ENCODE measurements around the gene PPP4R4.
"Not testable (repeated sequence)": the region's sequence is repeated elsewhere in the genome, so short reads cannot be mapped to it uniquely, and the experiment has no call there.

The PPP4R4 gene

DNA sequence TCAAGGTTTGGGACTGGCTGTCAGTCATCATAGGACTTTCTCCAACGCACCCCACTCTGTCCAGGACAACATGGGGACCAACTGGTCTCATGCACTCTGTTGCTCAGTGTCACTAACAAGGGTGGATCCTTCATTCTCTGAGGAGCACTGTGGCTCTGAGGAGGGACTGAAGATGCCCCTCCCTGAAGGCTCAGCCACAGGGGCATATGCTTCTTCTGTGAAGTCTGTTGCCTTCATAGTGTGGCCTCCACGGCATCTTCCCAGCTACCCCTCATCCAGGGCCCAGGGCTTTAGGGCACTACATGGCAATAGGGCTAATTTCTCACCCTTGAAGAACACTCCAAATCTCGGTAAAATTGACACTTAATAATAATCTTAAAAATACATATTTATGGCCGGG, 30.4 kb upstream of the PPP4R4 start:
- no peak for DNase-seq (ENCODE audit: low read depth)

- DNase-seq (ENCODE audit: low read depth): no peak
Observed at GRCh38 chr14:94144765-94145164, 29.4 kb upstream of the PPP4R4 start.

DNA sequence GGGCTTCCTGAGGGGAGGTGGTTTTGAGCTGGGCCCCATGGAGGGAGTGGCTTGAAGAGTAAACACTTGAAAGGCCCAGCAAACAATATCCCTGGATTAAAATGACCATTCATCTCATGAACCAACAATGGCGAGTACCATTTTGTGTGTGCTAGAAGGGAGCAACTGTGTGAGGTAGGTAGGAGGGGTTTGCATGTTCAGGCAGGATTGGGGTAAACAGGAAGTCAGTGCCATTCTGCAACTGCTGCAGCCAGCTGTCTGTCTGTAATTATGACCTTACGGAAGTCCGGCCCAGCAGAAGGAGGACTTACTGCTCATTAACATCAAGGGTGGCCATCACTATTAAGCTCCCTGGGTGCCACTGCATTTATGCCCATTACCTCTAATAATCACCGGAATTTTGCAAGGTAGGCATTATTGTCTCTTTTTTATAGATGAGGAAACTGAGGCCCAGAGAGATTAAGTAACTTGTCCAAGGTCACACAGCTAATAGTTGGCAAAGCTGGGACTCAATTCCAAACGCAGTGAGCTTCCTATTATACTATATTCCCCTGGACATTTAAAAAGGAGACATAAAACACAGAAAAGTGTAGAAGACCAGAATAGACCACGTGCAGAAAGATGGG, 28.1 kb upstream of the PPP4R4 start:
- no peak for DNase-seq (ENCODE audit: low read depth)

DNA sequence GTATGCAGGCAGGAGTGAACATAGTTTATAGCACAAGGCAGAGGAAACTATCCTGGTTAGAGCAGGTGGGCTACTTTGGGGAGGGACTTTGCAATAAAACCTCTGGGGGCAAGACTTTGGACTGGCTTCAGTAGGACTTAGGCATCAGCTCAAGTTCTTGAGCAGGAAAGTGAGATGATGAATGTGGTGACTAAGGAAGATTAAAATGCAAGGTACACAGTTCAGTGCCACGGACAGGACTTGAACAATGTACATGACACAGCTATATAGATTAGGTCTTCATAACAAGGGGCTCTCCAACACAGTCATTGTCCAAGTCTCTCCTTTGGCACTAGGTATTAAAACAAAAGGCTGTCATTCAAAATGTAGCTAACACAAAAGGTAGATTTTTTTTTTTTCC, 21.4 kb upstream of the PPP4R4 start:
- DNase-seq (ENCODE audit: low read depth): no peak

- DNase-seq (ENCODE audit: low read depth): no peak
Observed at GRCh38 chr14:94153750-94154342, 20.3 kb upstream of the PPP4R4 start.

DNA sequence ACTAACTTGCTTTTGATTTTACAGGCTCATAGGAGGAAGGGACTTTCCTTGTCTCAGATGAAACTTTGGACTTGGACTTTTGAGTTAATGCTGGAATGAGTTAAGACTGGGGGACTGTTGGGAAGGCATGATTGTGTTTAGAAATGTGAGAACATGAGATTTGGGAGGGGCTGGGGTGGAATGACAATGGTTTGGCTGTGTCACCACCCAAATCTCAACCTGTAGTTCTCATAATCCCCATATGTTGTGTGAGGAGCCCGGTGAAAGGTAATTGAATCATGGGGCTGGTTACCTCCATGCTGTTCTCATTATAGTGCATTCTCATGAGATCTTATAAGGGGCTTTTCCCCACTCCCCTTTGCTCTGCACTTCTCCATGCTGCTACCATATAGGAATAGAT, 18.0 kb upstream of the PPP4R4 start:
- DNase-seq (ENCODE audit: low read depth): not testable (repeated sequence)

- DNase-seq (ENCODE audit: low read depth): no peak
Observed at GRCh38 chr14:94157197-94157596, 16.9 kb upstream of the PPP4R4 start.

GRCh38 chr14:94158239-94158883, 15.8 kb upstream of the PPP4R4 start:
- DNase-seq (ENCODE audit: low read depth): no peak

DNA sequence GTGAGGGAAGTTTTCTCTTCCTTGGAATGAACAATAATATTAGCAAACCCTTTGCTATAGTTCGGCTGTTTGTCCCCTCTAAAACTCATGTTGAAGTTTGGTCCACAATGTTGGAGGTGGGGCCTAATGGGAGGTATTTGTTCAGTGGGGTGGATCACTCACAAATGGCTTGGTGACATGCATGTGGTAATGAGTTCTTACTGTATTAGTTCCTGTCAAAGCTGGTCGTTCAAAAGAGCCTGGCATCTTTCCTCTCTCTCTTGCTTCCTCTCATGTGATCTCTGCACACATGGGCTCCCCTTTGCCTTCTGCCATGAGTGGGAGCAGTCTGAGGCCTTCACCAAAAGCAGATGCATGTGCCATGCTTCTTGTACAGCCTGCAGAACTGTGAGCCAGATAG, 13.1 kb upstream of the PPP4R4 start:
- DNase-seq (ENCODE audit: low read depth): no peak

DNA sequence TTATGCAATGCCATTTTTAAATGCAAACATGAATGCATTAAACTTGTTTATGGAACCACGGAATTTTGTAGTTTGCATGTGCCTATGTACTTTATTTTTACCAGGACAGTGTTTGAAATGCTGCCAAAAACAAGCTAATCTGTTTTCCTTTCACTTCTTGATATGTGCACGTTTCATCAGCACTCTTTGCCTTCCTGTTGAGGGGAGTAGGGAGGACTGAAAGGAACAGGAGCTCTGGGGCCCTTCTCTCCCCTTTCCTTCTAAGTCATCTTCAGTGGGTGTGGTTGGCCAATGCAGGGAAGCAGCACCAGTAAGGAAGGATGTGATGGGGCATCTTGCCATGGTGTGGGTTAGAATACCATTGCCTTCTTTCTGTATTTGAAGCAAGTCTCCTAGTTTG, 12.1 kb upstream of the PPP4R4 start:
- no peak for DNase-seq (ENCODE audit: low read depth)

GRCh38 chr14:94162466-94162865, 11.7 kb upstream of the PPP4R4 start:
- no peak for DNase-seq (ENCODE audit: low read depth)

DNA sequence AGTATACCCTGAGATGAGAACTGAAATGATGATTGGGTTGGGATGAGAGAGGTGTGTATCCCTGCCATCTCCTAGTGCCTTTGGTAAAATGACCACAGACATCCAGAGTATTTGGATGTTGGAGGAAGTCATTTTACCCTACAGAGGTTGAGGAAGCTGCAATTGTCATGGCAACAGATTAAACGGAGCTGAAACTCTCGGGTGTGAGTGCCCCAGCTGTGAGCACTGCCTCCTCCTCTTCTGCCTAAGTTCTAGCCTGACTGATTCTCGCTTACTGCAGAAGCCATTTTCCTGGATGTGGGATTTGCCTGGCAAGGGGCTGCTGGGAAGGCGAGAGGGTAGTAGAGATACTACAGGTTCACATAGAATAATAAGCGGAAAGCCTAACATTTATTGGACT, 10.3 kb upstream of the PPP4R4 start:
- no peak for DNase-seq (ENCODE audit: low read depth)

DNA sequence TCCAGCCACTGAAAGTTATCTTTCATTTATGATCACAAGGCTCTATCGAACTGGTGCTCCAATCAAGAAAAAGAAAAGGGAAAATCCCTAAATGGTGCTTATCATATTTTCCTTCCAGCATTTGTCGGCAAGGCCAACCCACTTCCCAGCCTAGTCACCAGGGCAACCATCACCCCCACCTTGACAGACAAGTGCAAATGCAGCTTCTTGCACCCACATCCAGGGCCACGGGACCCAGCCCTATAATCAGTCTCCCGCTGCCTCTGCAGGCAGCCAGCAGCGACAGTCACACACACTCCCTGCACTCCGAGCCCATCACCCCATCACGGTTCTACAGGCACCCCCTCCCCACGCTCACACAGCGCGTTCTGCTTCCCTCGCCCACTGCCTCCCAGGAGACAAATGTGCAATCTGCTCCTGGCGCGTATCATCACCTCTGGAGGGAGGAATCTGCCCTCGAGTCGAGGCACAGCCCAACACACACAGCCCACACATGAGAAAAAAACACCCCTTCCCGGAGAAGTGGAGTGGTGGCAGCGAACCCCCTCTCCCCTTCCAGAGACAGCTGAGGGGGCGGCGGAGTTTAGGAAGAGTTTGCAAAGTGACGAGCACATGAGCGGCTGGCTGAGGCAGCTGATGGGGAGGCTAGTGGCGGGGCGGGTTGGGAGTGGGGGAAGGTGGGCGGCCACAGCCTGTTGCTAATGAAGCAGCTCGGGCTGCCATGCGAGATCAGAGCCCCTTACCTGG, 9.3 kb upstream of the PPP4R4 start:
- DNase-seq (ENCODE audit: low read depth): no peak

GRCh38 chr14:94165744-94166143, 8.4 kb upstream of the PPP4R4 start:
- no peak for DNase-seq (ENCODE audit: low read depth)

DNA sequence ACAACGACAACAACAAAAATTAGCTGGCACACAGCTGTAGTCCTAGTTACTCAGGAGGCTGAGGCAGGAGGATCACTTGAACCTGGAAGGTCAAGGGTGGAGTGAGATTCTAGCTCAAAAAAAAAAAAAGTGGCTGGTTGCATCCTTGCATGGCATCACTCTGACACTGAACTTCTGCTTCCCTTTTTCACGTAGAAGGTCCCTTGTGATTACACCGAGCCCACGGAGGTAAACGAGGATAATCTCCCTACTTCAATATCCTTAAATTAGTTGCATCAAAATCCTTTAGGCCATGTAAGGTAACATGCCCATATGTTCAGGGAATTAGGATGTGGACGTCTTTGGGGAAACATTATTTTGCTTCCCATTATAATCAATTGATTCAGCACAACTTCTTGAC, 4.0 kb upstream of the PPP4R4 start:
- no peak for DNase-seq (ENCODE audit: low read depth)

GRCh38 chr14:94171208-94171607, 2.9 kb upstream of the PPP4R4 start:
- no peak for DNase-seq (ENCODE audit: low read depth)

- DNase-seq (ENCODE audit: low read depth): no peak
Observed at GRCh38 chr14:94172545-94172944, 1.6 kb upstream of the PPP4R4 start.

DNA sequence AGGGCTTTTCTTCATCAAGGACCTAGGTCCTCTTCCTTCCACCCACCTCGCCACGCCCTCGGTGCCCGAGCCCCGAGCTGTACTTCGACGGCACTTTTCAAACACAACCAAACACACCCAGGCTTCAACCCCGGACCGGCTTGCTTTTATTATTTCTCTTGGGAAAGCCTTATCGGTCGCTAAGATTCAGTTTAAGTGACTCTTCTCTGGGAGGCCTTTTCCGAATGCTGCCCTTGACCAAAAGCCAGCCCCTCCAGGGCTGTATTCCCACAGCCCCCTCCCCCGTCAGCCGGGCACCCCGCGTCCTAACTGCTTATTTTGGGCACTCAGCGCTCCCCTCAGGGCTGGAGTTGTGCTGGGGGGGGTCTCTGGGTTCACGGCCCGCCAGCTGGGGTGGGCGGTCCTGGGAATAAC, 644 bp upstream of the PPP4R4 start:
- no peak for DNase-seq (ENCODE audit: low read depth)

- DNase-seq (ENCODE audit: low read depth): no peak
Observed at GRCh38 chr14:94174604-94175010, 485 bp downstream of the PPP4R4 start.

DNA sequence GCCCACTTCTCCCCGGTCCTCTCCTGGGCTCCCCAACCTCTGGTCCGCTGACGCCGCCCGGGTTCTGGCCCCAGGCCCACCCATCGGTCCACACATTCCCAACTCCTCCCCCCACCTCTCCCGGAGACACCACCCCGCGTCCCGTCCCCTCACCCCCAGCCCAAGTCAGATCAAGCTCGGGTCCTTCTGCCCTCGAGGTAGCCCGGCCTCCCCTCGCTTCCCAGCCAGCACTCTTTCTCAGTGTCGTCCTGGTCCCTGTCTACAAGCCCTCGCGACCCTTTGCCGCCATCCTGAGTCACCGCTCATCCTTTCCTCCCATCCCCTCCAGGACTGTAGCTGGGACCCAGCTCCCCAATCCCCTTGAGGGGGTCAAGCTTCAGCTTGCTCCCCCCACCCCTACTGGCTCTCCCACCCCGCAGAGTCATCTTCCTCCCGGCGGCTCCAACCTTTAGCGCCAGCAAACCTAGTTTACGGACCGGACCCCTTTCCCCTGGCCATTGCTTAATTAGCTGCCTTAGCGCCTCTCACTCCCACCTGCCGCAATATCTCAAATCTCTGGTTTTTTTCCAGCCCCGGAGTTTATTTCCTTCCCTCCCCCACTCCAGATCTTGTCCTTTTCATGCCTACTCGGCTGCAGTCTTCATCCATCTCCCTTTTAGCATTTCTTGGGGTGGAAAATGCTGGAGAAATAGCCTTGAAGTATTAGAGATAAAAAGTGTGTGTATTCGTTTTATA, 1.1 kb downstream of the PPP4R4 start:
- no peak for DNase-seq (ENCODE audit: low read depth)

- DNase-seq (ENCODE audit: low read depth): no peak
Observed at GRCh38 chr14:94175747-94176146, 1.6 kb downstream of the PPP4R4 start.

DNA sequence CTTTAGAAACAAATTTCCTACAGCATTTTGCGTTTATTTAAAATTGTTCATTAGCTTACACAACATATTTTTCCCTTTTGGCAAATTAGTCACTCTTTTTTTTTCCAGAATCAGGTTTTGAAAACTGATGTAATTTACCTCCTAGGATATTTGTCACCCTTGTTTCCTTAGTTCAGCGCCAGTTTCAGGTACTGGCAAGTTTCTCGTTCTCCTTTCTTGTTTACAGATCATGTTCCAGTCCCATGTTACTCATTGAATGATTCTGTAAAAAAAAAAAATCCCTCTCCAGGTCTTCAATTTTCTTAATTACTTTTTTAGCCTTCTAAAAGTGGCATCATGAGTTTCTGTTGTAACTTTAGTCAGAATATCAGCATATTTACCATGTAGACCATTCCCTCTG, 2.7 kb downstream of the PPP4R4 start:
- DNase-seq (ENCODE audit: low read depth): no peak

Measured in activated gamma-delta T cell treated with anti-CD3 and anti-CD28 coated beads, Interleukin-2, amount 50 U/mL, for 16 hours (primary cell).